Calu3 (cell line): Measurements from ENCODE around the gene PRRT1. TPM values are rescaled to one million over a fixed set of nuclear protein-coding genes. Genes with fewer than 3 reads are reported as not detected.

ENCODE experiments used
- BruUV-seq: library from RNA; stranded (reverse); fragments of 400-500 nt; replicated peaks from 2 replicates; lab custom pipeline; 2021; lab: Mats Ljungman, UMichigan
- CTCF ChIA-PET: fragments of 300-600 bp; sonication (Branson Sonifier 250); formaldehyde crosslinking; loops from one replicate; lab custom pipeline; 2022; ENCODE audit warnings: antibody characterized with exemption; lab: Charles Lee
- DNase-seq: peaks from one replicate; pipeline ENCODE4 v3.0.0; 2022
- H3K27ac Mint-ChIP-seq: one replicate; pipeline ENCODE4 v1.8.0; 2022; ENCODE audit warnings: mixed read lengths; ENCODE audit not compliant: unreplicated experiment
- H3K27me3 Mint-ChIP-seq: one replicate; pipeline ENCODE4 v1.8.0; 2022; ENCODE audit warnings: mixed read lengths; ENCODE audit not compliant: unreplicated experiment
- H3K36me3 Mint-ChIP-seq: one replicate; pipeline ENCODE4 v1.8.0; 2022; ENCODE audit warnings: mild to moderate bottlenecking, moderate library complexity, mixed read lengths; ENCODE audit not compliant: insufficient read depth, unreplicated experiment
- H3K4me1 Mint-ChIP-seq: one replicate; pipeline ENCODE4 v1.8.0; 2022; ENCODE audit warnings: mild to moderate bottlenecking, low read depth, mixed read lengths; ENCODE audit not compliant: unreplicated experiment
- H3K4me3 Mint-ChIP-seq: one replicate; pipeline ENCODE4 v1.8.0; 2022; ENCODE audit warnings: mild to moderate bottlenecking, low read depth, moderate library complexity, mixed read lengths; ENCODE audit not compliant: unreplicated experiment
- H3K9me3 Mint-ChIP-seq: one replicate; pipeline ENCODE4 v1.8.0; 2022; ENCODE audit warnings: low read depth, mixed read lengths; ENCODE audit not compliant: unreplicated experiment
- CTCF ChIP-seq: fragments of 200-600 bp; IDR thresholded peaks from one replicate; pipeline ENCODE4 v1.8.0; 2022; ENCODE audit warnings: antibody characterized with exemption; ENCODE audit not compliant: unreplicated experiment
- intact Hi-C: fragments of 100-400 bp; cut with micrococcal nuclease; formaldehyde crosslinking; loops from one replicate; pipeline ENCODE4 v1.10.0; 2022; ENCODE audit not compliant: unreplicated experiment
- total RNA-seq: library from RNA; stranded (reverse); gene quantifications from 2 replicates; pipeline ENCODE4 v1.2.3, GENCODE V29; 2022

Gene PRRT1
- total RNA-seq, 1 experiment from 2014 or later, result 1.7 TPM

- Mint-ChIP-seq H3K4me1 (peaks cover 16% of the 10 kb centered on the region), H3K9me3 (no peaks in the 10 kb centered on the region), H3K27me3 (no peaks in the 10 kb centered on the region), H3K27ac (no peak overlapping the region), H3K36me3 (peaks cover 43% of the 10 kb centered on the region), H3K4me3 (no peak overlapping the region)
- intact Hi-C loops, result no loop called here
- BruUV-seq, result no TSS peak
- CTCF ChIA-PET, result no interaction called here
- peak; percentile 28 for TF ChIP-seq CTCF
- DNase-seq, result no peak
These were observed 17.3 kb upstream of the PRRT1 start for GRCh38 chr6:32168807-32169591.

- BruUV-seq, result TSS peak; percentile 63
- no peaks in the 10 kb centered on the region for H3K27me3 Mint-ChIP-seq
- intact Hi-C loops, result no loop called here
- no peak overlapping the region for H3K4me3 Mint-ChIP-seq
- DNase-seq, result no peak
- no peak overlapping the region for H3K27ac Mint-ChIP-seq
- peaks cover 9% of the 10 kb centered on the region for H3K4me1 Mint-ChIP-seq
- TF ChIP-seq CTCF, result no peak
- CTCF ChIA-PET, result no interaction called here
- no peaks in the 10 kb centered on the region for H3K9me3 Mint-ChIP-seq
- H3K36me3 Mint-ChIP-seq, result peaks cover 40% of the 10 kb centered on the region
These were observed 16.6 kb upstream of the PRRT1 start for GRCh38 chr6:32168350-32168749.

GRCh38 chr6:32167761-32168262, 16.1 kb upstream of the PRRT1 start:
- H3K27ac Mint-ChIP-seq, result no peak overlapping the region
- DNase-seq, result no peak
- no peak for TF ChIP-seq CTCF
- BruUV-seq, result no TSS peak
- H3K36me3 Mint-ChIP-seq, result peaks cover 44% of the 10 kb centered on the region
- peaks cover 4% of the 10 kb centered on the region for H3K4me1 Mint-ChIP-seq
- CTCF ChIA-PET, result interaction anchor here (0.7 kb wide), 1 partner anchor 337 kb away, joined by 3 read pairs; no protein-coding TSS in a partner anchor
- no peak overlapping the region for H3K4me3 Mint-ChIP-seq
- no peaks in the 10 kb centered on the region for H3K27me3 Mint-ChIP-seq
- H3K9me3 Mint-ChIP-seq, result no peaks in the 10 kb centered on the region
- intact Hi-C loops, result no loop called here

- Mint-ChIP-seq H3K4me3 (no peak overlapping the region), H3K27me3 (no peaks in the 10 kb centered on the region), H3K27ac (no peak overlapping the region), H3K4me1 (no peaks in the 10 kb centered on the region), H3K9me3 (no peaks in the 10 kb centered on the region), H3K36me3 (peaks cover 44% of the 10 kb centered on the region)
- peak; percentile 5 for TF ChIP-seq CTCF
- CTCF ChIA-PET, result interaction anchor here (0.7 kb wide), 1 partner anchor 337 kb away, joined by 3 read pairs; no protein-coding TSS in a partner anchor
- DNase-seq, result no peak
- BruUV-seq, result no TSS peak
- intact Hi-C loops, result no loop called here
These were observed 15.5 kb upstream of the PRRT1 start for GRCh38 chr6:32167154-32167760.
